Sciatic nerve (tissue), 2 donors: Measurements from ENCODE around the gene DNAL4. TPM values are rescaled to one million over a fixed set of nuclear protein-coding genes. Genes with fewer than 3 reads are reported as not detected.

Experiments
- ATAC-seq: fragments of 200-7000 bp; cut with Tn5 transposase; one replicate; pipeline ENCODE4 v1.9.1; 2020; ENCODE audit warnings: mild to moderate bottlenecking, moderate library complexity
- DNase-seq: peaks from one replicate; pipeline ENCODE4 v3.0.0-alpha.2; 2020; ENCODE audit warnings: low spot score
- intact Hi-C: fragments of 100-400 bp; cut with DNase I; formaldehyde crosslinking; loops from one replicate; pipeline ENCODE4 v1.14.2; 2022
- total RNA-seq: library from RNA; stranded (reverse); fragmentation: NEBNext Ultra II Directional; extraction: Animal tissue kit (Norgen Biotek cat#: 25700); gene quantifications from one replicate; pipeline ENCODE4 v1.2.1, GENCODE V29; 2021
- donor health status: DM: no; HTN: no; CAD: no.
- donor health status: DM: no; HTN: no; CAD: no.

Gene DNAL4
- total RNA-seq, 1 donor from 2014 or later, result 11.1 TPM

- intact Hi-C loops, result no loop called here
- ATAC-seq, result peak; percentile 69
- DNase-seq, result no peak
Measured at GRCh38 chr22:38733329-38733723, 60.6 kb downstream of the DNAL4 start.

- peak; percentile 3 for ATAC-seq
- intact Hi-C loops, result no loop called here
- DNase-seq, result no peak
Measured at GRCh38 chr22:38732251-38732815, 61.6 kb downstream of the DNAL4 start.

- DNase-seq (no peak), ATAC-seq (no peak)
- intact Hi-C loops, result no loop called here
Measured at GRCh38 chr22:38731703-38732161, 62.2 kb downstream of the DNAL4 start.

- ATAC-seq, result no peak
- no peak for DNase-seq
- intact Hi-C loops, result no loop called here
Measured at GRCh38 chr22:38730411-38730871, 63.5 kb downstream of the DNAL4 start.

GRCh38 chr22:38729946-38730345 is 64.0 kb downstream of the DNAL4 start:
- DNase-seq (no peak), ATAC-seq (no peak)
- intact Hi-C loops, result no loop called here

GRCh38 chr22:38728871-38729796 is 64.8 kb downstream of the DNAL4 start:
- no peak for DNase-seq
- ATAC-seq, result no peak
- intact Hi-C loops, result no loop called here

Other genes with a start within 250 kb of the DNAL4 start
- 4.7 TPM for gene DMC1, start 224.0 kb downstream of the DNAL4 start, total RNA-seq
- gene FAM227A, start 137.8 kb downstream of the DNAL4 start, total RNA-seq, result 2.9 TPM
- 31.4 TPM for gene CBY1, start 137.5 kb downstream of the DNAL4 start, total RNA-seq
- 35.3 TPM for gene TOMM22, start 112.2 kb downstream of the DNAL4 start, total RNA-seq
- 54.6 TPM for gene JOSD1, start 93.2 kb downstream of the DNAL4 start, total RNA-seq
- 55.5 TPM for gene GTPBP1, start 88.2 kb downstream of the DNAL4 start, total RNA-seq
- 207 TPM for gene SUN2, start 38.1 kb downstream of the DNAL4 start, total RNA-seq
- 6.9 TPM for gene NPTXR, start 49.9 kb upstream of the DNAL4 start, total RNA-seq
- gene CBX6, start 78.1 kb upstream of the DNAL4 start, total RNA-seq, result 83.5 TPM
- gene APOBEC3A, start 163.5 kb upstream of the DNAL4 start, total RNA-seq, result 9.3 TPM
- gene APOBEC3B, start 188.2 kb upstream of the DNAL4 start, total RNA-seq, result 2.2 TPM
- 25.1 TPM for gene APOBEC3C, start 220.1 kb upstream of the DNAL4 start, total RNA-seq
- 3.9 TPM for gene APOBEC3D, start 227.0 kb upstream of the DNAL4 start, total RNA-seq
- gene APOBEC3F, start 246.7 kb upstream of the DNAL4 start, total RNA-seq, result 12.3 TPM